CD1c-positive myeloid dendritic cell (primary cell): Measurements from ENCODE around the gene SGF29.
A peak's percentile ranks its signal among the peaks of the same experiment; 100 is the strongest.
"Not testable (repeated sequence)": the region's sequence is repeated elsewhere in the genome, so short reads cannot be mapped to it uniquely, and the experiment has no call there.

Experiments
- DNase-seq: peaks from one replicate; pipeline ENCODE4 v3.0.0-alpha.2; 2016; ENCODE audit errors: extremely low spot score

SGF29 gene

DNA sequence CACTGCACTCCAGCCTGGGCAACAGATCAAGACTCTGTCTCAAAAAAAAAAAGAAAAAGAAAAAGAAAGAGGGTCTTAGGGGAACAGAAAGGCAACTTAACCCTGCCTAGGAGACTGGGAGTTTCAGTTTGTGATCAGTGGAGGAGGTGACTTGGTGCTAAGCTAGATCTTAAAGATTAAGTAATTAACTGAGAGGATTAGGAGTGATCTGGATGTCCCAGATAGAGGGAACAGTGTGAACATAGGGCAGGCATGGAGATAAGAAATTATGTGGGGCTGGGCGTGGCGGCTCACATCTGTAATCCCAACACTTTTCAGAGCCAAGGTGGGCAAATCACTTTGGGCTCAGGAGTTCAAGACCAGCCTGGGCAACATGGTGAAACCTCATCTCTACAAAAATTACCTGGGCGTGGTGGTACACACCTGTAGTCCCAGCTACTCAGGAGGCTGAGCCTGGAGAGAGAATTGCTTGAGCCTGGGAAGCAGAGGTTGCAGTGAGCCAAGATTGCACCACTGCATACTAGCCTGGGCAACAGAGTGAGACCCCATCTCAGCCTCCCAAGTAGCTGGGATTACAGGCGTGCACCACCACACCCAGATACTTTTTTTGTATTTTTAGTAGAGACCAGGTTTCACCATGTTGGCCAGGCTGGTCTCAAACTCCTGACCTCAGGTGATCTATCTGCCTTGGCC is 12.7 kb downstream of the SGF29 start:
- DNase-seq = not testable (repeated sequence)

DNA sequence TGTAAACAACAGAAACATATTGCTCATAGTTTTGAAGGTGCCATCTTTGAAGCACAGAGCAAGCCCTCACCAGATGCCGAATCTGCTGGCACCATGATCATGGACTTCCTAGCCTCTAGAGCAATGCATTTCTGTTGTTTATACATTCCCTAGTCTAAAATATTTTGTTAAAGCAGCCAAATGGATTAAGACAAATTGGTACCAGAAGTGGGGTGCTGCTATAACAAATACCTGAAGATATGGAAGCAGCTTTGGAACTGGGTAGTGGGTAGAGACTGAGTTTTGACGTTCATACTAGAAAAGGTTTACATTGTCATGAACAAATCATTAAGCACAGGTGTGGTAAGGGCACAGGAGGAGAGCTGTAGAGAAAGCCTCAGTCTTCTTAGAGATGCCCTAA is 13.6 kb downstream of the SGF29 start:
- no peak for DNase-seq

DNA sequence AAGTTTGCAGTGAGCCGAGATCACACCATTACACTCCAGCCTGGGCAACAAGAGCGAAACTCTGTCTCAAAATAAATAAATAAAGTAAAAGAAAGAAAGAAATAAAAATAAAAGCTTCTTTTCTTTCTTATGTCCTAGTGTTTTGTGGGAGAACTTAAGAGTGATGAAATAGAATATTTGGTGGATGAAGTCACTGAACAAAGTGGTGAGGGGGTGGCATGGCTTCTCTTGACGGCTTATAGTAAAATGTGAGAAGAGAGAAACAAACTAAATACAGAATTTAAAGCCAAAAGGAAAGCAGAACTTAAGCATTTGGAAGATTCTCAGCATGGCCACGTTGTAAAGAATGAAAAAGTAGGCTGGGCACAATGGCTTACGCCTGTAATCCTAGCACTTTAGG is 15.3 kb downstream of the SGF29 start:
- DNase-seq = no peak

- DNase-seq = no peak
Measured at GRCh38 chr16:28569968-28570752, 16.4 kb downstream of the SGF29 start.

DNA sequence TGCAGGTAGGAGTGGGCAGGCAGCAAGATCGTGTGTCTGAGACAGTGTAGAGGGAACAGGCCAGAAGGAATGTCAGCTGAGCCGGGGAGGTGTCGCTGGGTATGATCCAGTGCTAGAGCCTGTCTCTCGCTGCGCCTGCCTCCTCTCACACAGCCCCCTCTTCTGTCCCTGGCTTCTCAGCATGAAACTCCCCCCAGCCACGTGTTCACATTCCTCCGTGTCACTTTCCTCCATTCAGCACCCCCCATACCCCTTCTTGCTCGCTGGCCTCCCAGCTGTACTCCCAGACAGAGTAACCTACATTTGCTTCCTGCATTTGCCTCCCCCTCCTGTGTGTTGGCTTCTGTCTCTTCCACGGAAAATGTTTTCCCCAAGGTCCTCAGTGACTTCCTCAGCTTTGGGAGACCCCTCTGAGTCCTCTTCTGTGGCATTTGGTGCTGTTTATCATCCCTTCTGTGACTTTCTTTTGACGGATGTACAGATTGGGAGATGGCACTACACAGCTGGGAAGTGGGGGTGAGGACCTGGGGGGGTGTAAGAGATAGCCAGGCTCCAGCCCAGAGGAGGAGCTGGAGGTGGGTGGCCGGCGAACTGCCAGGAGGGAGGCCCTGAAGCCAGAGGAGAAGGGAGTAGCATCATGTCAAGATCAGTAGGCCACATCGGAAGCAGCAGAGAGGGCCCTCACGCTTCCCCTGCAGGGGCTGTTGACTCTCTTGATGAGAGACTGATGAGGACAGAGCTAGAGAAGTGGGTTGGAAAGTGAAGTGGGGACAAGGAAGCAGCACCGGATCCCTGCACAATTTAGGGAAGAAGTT is 19.2 kb downstream of the SGF29 start:
- DNase-seq = peak; percentile 52

- peak; percentile 41 for DNase-seq
Measured at GRCh38 chr16:28573738-28574718, 20.3 kb downstream of the SGF29 start.

GRCh38 chr16:28574925-28575324 is 21.2 kb downstream of the SGF29 start:
- no peak for DNase-seq

- DNase-seq = no peak
Measured at GRCh38 chr16:28575446-28576109, 21.9 kb downstream of the SGF29 start.

DNA sequence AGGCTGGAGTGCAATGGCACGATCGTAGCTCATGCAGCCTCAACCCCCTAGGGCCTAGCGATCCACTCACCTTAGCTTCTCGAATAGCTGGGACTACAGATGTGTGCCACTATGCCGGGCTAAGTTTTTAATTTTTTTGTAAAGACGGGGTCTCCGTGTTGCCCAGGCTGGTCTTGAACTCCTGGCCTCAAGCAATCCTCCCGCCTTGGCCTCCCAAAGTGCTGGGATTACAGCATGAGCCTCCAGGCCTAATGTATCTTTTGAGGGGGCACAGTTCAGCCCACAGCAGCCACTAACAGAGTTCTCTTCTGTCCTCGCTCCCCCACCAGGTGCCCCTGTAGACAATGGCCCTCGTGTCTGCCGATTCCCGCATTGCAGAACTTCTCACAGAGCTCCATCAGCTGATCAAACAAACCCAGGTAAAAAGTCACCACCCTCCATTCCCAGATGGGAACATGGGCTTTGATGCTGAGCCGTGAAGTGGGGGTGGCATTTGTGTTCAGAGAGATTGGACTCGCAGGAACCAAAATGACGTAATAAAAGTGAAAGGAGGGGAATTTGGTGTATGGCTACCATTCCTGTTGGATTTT is 27.1 kb downstream of the SGF29 start:
- DNase-seq = no peak

- DNase-seq = no peak
Measured at GRCh38 chr16:28585674-28586073, 32.0 kb downstream of the SGF29 start.

DNA sequence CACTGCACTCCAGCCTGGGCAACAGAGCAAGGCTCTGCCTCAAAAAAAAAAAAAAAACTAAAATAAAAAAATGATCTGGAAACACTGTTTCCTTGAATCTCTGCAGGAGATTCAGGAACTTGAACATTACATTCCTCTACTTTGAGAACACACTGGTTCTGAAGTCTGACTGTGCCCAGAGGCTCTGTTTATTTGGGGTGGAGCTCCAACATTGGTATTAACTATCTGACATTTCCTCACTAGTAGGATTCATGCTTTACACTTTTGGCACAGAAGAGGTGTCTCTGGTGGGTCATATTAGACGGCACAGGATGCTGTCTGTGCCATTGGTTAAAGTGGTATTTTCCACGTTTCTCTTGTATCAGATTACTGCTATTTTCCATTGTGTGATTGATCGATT is 32.7 kb downstream of the SGF29 start:
- DNase-seq = no peak

DNA sequence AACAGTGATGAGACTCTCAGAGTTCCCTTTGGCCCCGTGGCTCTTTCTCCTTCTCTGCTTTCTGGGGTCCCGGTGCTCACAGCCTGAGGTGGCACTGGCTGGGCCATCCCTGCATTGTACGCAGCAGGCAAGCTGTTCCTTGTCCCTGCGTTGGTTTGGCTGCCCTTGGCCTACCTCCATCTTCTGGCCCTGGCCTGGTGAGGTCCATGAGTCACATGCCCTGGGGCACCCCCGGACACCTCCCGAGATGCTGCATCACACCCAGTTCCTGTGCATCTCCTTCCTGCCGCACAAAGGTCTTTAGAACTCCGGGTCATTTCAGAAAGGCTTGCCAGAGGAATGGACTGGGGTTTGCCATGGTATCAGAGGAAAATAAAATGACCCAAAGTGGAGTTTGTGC is 33.7 kb downstream of the SGF29 start:
- DNase-seq = no peak

DNA sequence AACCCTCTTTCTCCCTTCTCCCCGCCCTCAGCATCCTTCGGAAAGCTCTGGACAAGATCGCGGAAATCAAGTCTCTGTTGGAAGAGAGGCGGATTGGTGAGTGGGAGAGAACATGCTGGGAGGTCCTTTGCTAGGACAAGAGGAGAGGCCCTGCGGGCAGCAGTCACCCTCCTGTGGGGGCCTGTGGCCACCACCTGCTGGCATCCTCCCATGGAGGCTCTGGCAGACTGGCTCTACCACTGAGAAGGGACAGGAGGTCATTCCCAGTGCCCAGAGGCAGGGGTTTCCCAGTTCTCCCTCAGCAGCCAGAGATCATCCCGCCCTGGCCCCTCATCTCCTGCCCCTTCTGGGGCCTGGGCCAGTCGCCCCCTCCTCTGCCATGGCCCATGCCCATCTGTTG is 35.3 kb downstream of the SGF29 start:
- DNase-seq = no peak

DNA sequence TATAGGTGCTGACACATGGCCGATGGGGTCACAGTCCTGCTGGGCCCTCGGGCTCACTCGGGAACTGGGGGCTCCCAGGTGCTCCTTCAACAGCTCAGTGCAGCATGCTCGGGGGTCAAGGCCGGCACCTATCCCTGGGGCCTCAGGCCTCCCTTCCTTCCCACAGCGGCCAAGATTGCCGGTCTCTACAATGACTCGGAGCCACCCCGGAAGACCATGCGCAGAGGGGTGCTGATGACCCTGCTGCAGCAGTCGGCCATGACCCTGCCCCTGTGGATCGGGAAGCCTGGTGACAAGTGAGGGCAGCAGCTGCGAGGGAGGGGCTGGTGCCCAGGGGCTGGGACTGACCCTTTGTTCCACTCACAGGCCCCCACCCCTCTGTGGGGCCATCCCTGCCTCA is 36.2 kb downstream of the SGF29 start:
- DNase-seq = no peak

DNA sequence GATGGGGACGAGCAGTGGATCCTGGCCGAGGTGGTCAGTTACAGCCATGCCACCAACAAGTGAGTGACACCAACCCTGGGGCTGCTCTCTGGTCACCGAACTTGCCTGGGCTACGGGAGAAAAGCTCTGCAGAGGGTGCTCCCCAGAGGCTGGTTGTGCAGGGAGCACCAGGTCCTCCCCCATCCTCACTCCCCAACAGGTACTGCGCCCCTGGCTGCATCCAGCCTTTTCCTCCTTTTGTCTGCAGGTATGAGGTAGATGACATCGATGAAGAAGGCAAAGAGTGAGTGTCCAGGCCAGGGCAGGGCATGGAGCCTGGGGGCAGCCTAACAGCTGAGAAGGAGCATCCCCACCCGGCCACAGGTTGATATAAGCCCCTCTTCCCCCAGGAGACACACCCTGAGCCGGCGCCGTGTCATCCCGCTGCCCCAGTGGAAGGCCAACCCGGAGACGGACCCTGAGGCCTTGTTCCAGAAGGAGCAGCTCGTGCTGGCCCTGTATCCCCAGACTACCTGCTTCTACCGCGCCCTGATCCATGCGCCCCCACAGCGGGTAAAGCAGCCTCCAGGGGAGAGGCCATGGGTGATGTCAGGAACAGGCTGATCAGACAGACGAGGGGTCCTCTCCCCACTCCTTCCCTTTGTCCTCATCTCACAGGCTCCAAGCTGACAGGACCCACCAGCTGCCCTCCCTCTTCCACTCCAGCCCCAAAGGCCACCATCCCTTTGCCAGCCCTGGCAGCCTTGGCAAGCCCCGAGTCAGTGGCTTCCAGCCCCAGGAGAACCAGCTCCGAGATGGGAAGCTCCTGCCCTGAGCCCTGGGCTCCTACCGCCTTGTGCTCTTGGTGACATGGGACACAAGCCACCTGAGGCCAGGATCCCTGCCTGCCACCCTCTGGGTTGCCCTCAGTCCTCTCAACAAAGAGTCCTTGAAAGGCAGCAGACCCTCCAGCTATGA is 36.9 kb downstream of the SGF29 start:
- no peak for DNase-seq

- DNase-seq = no peak
Measured at GRCh38 chr16:28591355-28591754, 37.6 kb downstream of the SGF29 start.

GRCh38 chr16:28592511-28592910 is 38.8 kb downstream of the SGF29 start:
- DNase-seq = no peak

DNA sequence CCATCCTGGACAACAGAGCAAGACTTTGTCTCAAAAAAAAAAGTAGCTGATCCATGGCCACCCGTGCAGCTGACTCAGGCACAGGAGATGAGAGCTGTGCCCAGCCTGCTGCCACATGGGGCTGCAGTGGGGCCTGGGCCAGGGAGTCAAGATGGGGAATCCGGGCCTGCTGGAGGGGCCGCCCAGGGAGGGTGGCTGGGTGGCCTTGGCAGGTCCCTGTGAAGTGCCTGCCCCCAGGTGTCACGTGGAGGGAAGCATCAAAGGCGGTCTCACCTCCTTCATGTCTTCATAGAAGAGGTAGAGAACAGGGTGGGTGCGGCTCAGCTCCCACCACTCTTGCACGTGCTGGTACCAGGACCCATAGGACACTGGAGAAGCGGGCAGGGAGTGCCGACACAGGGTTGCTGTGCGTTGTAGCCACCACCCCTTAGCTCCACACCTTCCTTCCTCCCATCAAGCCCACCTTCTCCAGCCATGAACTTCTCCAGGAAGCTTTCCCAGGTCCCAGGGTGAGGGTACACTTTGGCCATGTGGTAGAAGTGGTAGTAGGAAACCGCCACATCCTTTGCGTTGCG is 39.3 kb downstream of the SGF29 start:
- DNase-seq = no peak

DNA sequence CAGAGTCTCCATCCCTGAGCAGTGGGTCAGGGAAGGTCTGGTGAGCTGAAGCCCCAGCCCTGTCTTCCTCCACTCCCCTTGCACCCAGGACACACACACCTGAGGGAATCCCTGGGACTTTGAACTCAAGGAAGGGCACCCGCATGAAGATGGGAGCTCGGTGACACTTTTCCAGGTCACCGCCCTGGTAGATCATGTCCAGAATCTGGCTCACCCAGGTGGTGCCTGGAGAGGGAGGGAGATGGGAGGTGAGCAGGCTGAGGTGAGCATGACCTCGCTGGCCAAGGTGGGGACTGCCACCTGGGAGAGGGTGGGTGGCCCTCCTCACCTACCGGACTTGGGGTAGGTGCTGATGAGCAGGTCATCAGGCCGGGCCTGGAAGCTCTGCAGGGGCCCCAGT is 41.7 kb downstream of the SGF29 start:
- DNase-seq = not testable (repeated sequence)
